ENCODE results near the gene LRATD1.
"Not testable (repeated sequence)": the region's sequence is repeated elsewhere in the genome, so short reads cannot be mapped to it uniquely, and the experiment has no call there.

LRATD1 gene, protein sequence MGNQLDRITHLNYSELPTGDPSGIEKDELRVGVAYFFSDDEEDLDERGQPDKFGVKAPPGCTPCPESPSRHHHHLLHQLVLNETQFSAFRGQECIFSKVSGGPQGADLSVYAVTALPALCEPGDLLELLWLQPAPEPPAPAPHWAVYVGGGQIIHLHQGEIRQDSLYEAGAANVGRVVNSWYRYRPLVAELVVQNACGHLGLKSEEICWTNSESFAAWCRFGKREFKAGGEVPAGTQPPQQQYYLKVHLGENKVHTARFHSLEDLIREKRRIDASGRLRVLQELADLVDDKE

GRCh38 chr2:14632133-14632936 lies at the start of gene LRATD1:
LRATD1 (plus strand) TSS chr2:14632717; CDS start chr2:14633980, 1,263 bp downstream.
- DNase-seq (ENCODE audit: extremely low read depth in 1 of 2, low read depth in 1 of 2): no peak

DNA sequence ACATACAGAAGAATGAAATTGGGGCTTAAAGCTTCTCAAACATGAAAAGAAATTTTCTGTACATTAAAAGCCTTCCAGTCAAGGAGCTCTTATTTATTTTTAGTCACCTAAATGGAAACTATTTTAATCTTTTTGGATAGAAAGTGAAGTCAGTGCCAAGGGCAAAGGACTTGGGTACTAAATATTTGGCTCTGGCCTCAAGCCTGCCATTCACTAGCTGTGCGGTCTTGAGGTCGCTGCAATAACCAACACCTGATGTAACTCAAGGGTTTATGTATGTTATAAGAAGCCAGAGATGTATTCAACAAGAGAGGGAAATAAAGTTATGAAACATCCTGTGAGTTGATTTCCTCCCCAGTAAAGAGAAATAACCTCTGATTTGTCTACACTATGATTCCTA lies 49.5 kb upstream of the LRATD1 start:
- no peak for DNase-seq (ENCODE audit: extremely low read depth in 1 of 2, low read depth in 1 of 2)

DNA sequence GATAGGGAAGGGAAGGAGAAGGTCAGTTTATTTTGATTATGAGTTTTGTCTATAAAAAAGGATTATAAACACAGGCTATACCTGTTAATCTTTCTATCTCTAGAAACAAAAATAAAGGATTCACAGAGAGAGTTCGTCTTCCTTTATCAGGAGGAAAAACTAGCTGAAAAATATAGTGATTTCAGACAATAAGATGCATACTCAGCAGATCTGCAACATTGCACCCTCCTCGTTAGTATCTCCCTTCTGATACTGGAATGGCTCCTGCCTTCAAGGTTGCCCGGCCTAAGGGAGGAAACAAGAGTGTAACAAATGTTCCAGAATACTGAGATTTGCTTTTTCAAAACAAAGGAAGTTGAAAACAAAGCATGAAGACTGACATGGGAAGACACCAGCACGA lies 48.7 kb upstream of the LRATD1 start:
- no peak for DNase-seq (ENCODE audit: extremely low read depth in 1 of 2, low read depth in 1 of 2)

DNA sequence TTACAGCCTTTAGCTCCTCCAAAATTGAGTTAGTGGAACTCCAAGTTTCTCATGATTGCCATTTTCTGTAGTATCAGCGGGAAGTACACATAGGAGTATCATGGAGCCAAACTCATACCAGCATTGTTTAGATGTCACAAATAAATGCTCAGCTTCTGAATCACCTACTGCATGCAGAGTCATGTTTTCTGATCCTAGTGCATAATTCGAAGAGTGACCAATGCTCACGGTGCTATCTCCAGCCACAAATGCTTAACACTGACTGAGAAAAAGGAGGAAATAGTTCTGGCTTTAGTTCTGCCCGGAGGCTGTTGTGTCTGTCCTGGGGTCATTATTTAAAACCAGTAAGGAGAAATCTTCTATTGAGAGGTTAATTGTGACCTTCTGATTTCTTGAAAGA lies 45.4 kb upstream of the LRATD1 start:
- no peak for DNase-seq (ENCODE audit: extremely low read depth in 1 of 2, low read depth in 1 of 2)

DNA sequence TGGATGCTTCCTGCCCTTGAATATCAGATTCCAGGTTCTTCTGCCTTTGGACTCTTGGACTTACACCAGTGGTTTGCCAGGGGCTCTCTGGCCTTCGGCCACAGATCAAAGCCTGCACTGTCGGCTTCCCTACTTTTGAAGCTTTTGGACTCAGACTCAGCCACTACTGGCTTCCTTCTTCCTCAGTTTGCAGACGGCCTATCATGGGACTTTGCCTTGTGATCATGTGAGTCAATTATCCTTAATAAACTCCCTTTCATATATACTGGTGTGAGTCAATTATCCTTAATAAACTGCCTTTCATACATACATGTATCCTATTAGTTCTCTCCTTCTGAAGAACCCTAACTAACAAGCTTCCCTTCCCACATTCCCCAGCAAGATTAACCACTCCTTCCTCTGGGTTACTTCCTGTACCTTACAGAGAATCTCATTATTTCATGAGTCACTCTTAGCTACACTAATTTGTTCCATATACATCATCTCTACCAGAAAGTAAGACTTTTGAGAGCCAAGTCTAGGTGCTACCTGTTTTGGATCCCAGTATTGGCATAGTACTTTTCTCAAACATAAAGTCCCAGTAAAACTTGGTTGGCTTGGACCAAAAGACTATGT lies 31.3 kb upstream of the LRATD1 start:
- no peak for DNase-seq (ENCODE audit: extremely low read depth in 1 of 2, low read depth in 1 of 2)

GRCh38 chr2:14602309-14602708 lies 30.2 kb upstream of the LRATD1 start:
- no peak for DNase-seq (ENCODE audit: extremely low read depth in 1 of 2, low read depth in 1 of 2)

DNA sequence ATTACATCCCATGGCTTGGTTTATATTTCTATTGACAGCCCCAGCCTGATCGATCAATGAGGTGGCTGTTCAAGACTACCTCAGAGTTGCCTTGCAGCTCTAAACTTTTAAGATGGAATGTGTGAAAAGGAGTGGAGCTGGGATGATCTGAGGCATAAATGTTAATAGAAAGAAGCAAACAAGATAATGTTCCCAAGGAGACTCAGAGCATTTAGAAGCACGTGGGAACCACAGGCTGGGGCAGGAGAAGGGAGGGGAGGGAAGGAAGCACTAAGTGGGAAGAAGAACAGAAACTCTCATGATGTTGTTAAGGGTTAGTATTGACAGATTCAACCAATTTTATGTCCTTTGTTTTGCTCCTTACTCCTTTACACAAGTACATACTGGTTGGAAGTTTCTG lies 28.8 kb upstream of the LRATD1 start:
- DNase-seq (ENCODE audit: extremely low read depth in 1 of 2, low read depth in 1 of 2): no peak

GRCh38 chr2:14608245-14608644 lies 24.3 kb upstream of the LRATD1 start:
- no peak for DNase-seq (ENCODE audit: extremely low read depth in 1 of 2, low read depth in 1 of 2)

GRCh38 chr2:14614017-14614416 lies 18.5 kb upstream of the LRATD1 start:
- no peak for DNase-seq (ENCODE audit: extremely low read depth in 1 of 2, low read depth in 1 of 2)

GRCh38 chr2:14615121-14615520 lies 17.4 kb upstream of the LRATD1 start:
- DNase-seq (ENCODE audit: extremely low read depth in 1 of 2, low read depth in 1 of 2): no peak

DNA sequence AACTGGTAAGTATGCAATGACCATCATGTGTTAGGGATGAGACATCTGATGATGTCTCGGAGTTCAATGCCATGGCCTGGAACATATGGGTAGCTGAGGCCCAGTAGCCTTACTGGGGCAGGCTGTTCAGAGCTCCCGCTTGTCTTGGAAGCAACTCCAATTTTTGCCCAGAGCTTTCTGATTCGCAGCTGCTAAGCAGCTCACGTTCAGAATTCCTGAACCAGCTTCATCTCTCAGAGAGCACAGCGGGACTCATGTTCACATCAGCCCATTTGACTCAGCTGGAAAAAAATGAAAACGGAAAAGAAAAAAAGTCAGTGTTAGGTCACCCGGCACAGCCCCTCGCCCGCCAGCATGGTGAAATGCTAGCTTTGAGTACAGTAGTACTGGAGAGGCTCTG lies 16.8 kb upstream of the LRATD1 start:
- no peak for DNase-seq (ENCODE audit: extremely low read depth in 1 of 2, low read depth in 1 of 2)

DNA sequence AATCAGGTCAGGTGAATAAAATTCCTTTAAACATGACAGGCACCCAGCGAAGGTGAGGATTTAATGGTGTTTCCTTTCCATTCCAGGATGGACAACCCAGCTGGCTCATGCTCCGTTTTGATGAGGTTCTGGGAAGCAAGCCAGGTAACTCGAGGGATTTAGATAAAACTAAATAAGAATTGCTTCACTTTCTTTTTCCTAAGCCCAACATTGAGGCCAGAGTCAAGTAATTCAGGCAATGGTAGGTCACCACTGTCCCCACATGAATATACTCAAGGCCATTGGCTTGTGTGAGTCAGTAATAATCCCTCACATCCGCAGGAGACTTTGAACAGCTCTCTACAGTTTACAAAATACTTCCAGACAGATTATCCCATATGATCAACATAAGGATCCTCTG lies 16.2 kb upstream of the LRATD1 start:
- DNase-seq (ENCODE audit: extremely low read depth in 1 of 2, low read depth in 1 of 2): no peak

- DNase-seq (ENCODE audit: extremely low read depth in 1 of 2, low read depth in 1 of 2): no peak
These were observed 15.6 kb upstream of the LRATD1 start for GRCh38 chr2:14616950-14617349.

GRCh38 chr2:14619441-14619840 lies 13.1 kb upstream of the LRATD1 start:
- no peak for DNase-seq (ENCODE audit: extremely low read depth in 1 of 2, low read depth in 1 of 2)

- no peak for DNase-seq (ENCODE audit: extremely low read depth in 1 of 2, low read depth in 1 of 2)
These were observed 11.4 kb upstream of the LRATD1 start for GRCh38 chr2:14621114-14621513.

GRCh38 chr2:14621906-14622549 lies 10.5 kb upstream of the LRATD1 start:
- DNase-seq (ENCODE audit: extremely low read depth in 1 of 2, low read depth in 1 of 2): no peak

- DNase-seq (ENCODE audit: extremely low read depth in 1 of 2, low read depth in 1 of 2): not testable (repeated sequence)
These were observed 10.0 kb upstream of the LRATD1 start for GRCh38 chr2:14622550-14622939.

DNA sequence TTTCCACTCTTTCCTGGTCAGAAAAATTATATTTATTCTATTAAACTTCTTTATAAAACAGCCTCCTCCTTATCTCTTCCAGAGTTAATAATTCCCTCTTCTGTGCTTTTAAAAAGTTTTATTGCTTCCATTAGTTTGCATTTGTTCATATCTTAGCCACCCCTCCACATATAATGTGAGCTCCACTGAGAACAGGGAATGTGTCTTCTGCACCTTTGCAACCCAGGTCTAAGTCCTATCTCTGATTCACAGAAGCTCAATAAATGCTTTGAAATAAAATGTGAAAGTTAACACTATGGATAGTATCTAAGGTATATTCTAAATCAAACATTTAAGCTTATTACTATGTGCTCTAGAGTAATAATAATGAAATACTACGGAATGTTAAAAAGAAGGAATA lies 9.3 kb upstream of the LRATD1 start:
- DNase-seq (ENCODE audit: extremely low read depth in 1 of 2, low read depth in 1 of 2): no peak

DNA sequence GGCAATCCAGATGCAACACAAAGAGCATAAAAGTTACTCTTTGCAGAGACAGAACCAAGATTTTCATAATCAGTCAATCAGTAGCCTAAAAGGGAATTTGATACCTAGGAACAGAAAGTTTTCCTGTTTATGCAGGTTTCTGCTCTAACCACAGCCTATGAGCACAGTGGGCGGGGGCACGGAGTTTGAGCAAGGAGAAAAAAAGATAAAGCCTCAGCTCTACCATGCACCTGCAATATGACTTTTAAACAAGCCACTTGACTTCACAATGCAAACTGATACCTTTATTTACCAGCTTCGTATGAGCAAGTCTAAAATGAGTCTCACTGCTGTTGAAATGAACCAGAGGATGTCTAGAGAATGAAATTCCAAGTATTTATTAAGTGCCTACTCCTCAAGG lies 5.6 kb upstream of the LRATD1 start:
- DNase-seq (ENCODE audit: extremely low read depth in 1 of 2, low read depth in 1 of 2): no peak

- DNase-seq (ENCODE audit: extremely low read depth in 1 of 2, low read depth in 1 of 2): no peak
These were observed 3.6 kb upstream of the LRATD1 start for GRCh38 chr2:14628901-14629300.

- DNase-seq (ENCODE audit: extremely low read depth in 1 of 2, low read depth in 1 of 2): no peak
These were observed 994 bp upstream of the LRATD1 start for GRCh38 chr2:14631406-14632040.

Measured in activated CD8-positive, alpha-beta memory T cell treated with anti-CD3 and anti-CD28 coated beads for 1 hour (primary cell).